GM12878 (cell line): ENCODE results near the gene PALD1. TPM values are rescaled to one million over a fixed set of nuclear protein-coding genes. Genes with fewer than 3 reads are reported as not detected.
A peak's percentile ranks its signal among the peaks of the same experiment; 100 is the strongest.

Source experiments
- ASH2L ChIP-seq: fragments of 300-600, 200-600 bp; sonication (generic); IDR thresholded peaks from 2 replicates; pipeline ENCODE4 v1.6.1; 2017; ENCODE audit warnings: low read depth, mild to moderate bottlenecking, borderline replicate concordance
- BACH1 ChIP-seq: fragments of 450-650 bp; IDR thresholded peaks from 2 replicates; pipeline ENCODE4 v1.6.1; 2017; ENCODE audit warnings: mild to moderate bottlenecking, borderline replicate concordance
- BCLAF1 ChIP-seq: fragments of 450-650 bp; IDR thresholded peaks from 2 replicates; pipeline ENCODE4 v1.6.1; 2017; ENCODE audit warnings: antibody characterized with exemption, mild to moderate bottlenecking, moderate library complexity
- CHD2 ChIP-seq: IDR thresholded peaks from 2 replicates; pipeline ENCODE4 v1.6.1; 2011; ENCODE audit warnings: low read depth, low read length, improper control_type of control experiment, borderline replicate concordance
- CREM ChIP-seq: IDR thresholded peaks from 2 replicates; pipeline ENCODE4 v1.6.1; 2014; ENCODE audit warnings: antibody characterized with exemption, low read depth
- CTCF ChIP-seq, 3 experiments: IDR thresholded peaks in 2 of 3; conservative IDR thresholded peaks in 1 of 3; 2 replicates each; pipeline ENCODE4 v1.5.1; 2011; ENCODE audit warnings: low read depth in 3 of 3, low read length in 3 of 3, mild to moderate bottlenecking in 3 of 3, control low read depth in 2 of 3, moderate library complexity in 2 of 3, inconsistent platforms in 1 of 3, mixed read lengths in 1 of 3; ENCODE audit not compliant: control insufficient read depth in 2 of 3, insufficient read depth in 1 of 3; ENCODE audit errors: extremely low read depth in 1 of 3
- E2F4 ChIP-seq: IDR thresholded peaks from 2 replicates; pipeline ENCODE4 v1.6.1; 2012; ENCODE audit warnings: low read depth, low read length, improper control_type of control experiment
- JUND ChIP-seq: IDR thresholded peaks from 2 replicates; pipeline ENCODE4 v1.6.1; 2012; ENCODE audit warnings: low read depth, mild to moderate bottlenecking, low read length, improper control_type of control experiment, moderate library complexity
- NBN ChIP-seq: fragments of 450-650 bp; IDR thresholded peaks from 2 replicates; pipeline ENCODE4 v1.6.1; 2016
- PAX5 ChIP-seq: IDR thresholded peaks from 2 replicates; pipeline ENCODE4 v1.6.1; 2011; ENCODE audit warnings: low read depth, low read length, borderline replicate concordance
- PBX3 ChIP-seq: IDR thresholded peaks from 2 replicates; pipeline ENCODE4 v1.6.1; 2011; ENCODE audit warnings: mild to moderate bottlenecking, low read depth, low read length, moderate library complexity; ENCODE audit not compliant: insufficient replicate concordance
- PML ChIP-seq: IDR thresholded peaks from 2 replicates; pipeline ENCODE4 v1.6.1; 2012; ENCODE audit warnings: low read length, inconsistent platforms
- RB1 ChIP-seq: fragments of 450-650 bp; formaldehyde crosslinking; IDR thresholded peaks from 2 replicates; pipeline ENCODE4 v1.6.1; 2017; ENCODE audit warnings: mild to moderate bottlenecking, borderline replicate concordance
- RELA ChIP-seq: fragments of 450-650 bp; IDR thresholded peaks from 2 replicates; pipeline ENCODE4 v1.8.0; 2014; ENCODE audit warnings: borderline replicate concordance; ENCODE audit not compliant: partially characterized antibody
- TAF1 ChIP-seq: IDR thresholded peaks from 2 replicates; pipeline ENCODE4 v1.6.1; 2011; ENCODE audit warnings: mild to moderate bottlenecking, low read depth, low read length, borderline replicate concordance
- TARDBP ChIP-seq: IDR thresholded peaks from 2 replicates; pipeline ENCODE4 v1.6.1; 2016; ENCODE audit warnings: borderline replicate concordance
- TBL1XR1 ChIP-seq: IDR thresholded peaks from 2 replicates; pipeline ENCODE4 v1.6.1; 2012; ENCODE audit warnings: low read depth, low read length, improper control_type of control experiment
- TCF7 ChIP-seq: IDR thresholded peaks from 2 replicates; pipeline ENCODE4 v1.6.1; 2014; ENCODE audit warnings: antibody characterized with exemption, borderline replicate concordance
- ZBTB11 ChIP-seq: fragments of 450-650 bp; formaldehyde crosslinking; IDR thresholded peaks from 2 replicates; pipeline ENCODE4 v1.5.0; 2022; ENCODE audit warnings: mild to moderate bottlenecking, missing genetic modification characterization
- ZNF274 ChIP-seq: IDR thresholded peaks from one replicate; pipeline ENCODE4 v1.8.0; 2011; ENCODE audit not compliant: insufficient read length, insufficient read depth
- polyA plus RNA-seq, 11 experiments: library from polyadenylated mRNA; depleted of rRNA in 4 of 11; unstranded in 6 of 11; stranded (reverse) in 5 of 11; fragments of >200 nt; fragmentation: Nextera tagmentation in 4 of 11; fragmentation: Illumina TruSeq in 1 of 11; extraction: Ambion mirVana in 4 of 11; extraction: Trizol in 1 of 11; gene quantifications; 1 replicate in 1 of 11; 2 replicates in 10 of 11; pipeline versions ENCODE4 v1.2.1 to v1.2.3, GENCODE V29; 2011 to 2016; ENCODE audit warnings: inconsistent platforms in 2 of 11, missing spikeins in 2 of 11, low read depth in 1 of 11
- total RNA-seq, 4 experiments: library from RNA; depleted of rRNA in 3 of 4; stranded (reverse); fragments of >200 nt in 3 of 4; fragmentation: Illumina TruSeq in 1 of 4; extraction: Trizol in 1 of 4; gene quantifications; 2 replicates each; pipeline versions ENCODE4 v1.2.1 to v1.2.3, GENCODE V29; 2013 to 2021

PALD1 gene
- total and polyA plus RNA-seq, 10 of the 15 experiments (the other 5 are each of a cell fraction or from before 2014, with no cell fraction given) = 0.43 to 20.9 (median 9.0) TPM

GRCh38 chr10:70578371-70578947 lies 99.9 kb downstream of the PALD1 start (continued):
- no peak for TF ChIP-seq PBX3
- TF ChIP-seq ZBTB11 (CRISPR knock-in tag) = no peak
- 0 out of 2 replicates have a peak, but pooled peaks have one; percentile 22 for TF ChIP-seq TCF7
- peak; percentile 97 for TF ChIP-seq NBN
- 0 out of 2 replicates have a peak, but pooled peaks have one; percentile 42 for TF ChIP-seq JUND
- TF ChIP-seq TARDBP = no peak; the same call in 1 of the 2 replicates
- peak; percentile 83 for TF ChIP-seq CREM
- TF ChIP-seq TBL1XR1 = peak; percentile 95
- TF ChIP-seq RB1 = no peak
- peak; percentile 89 for TF ChIP-seq PAX5
- no peak for TF ChIP-seq E2F4
- no peak for TF ChIP-seq ASH2L
- no peak for TF ChIP-seq TAF1
- TF ChIP-seq RELA = peak; percentile 19
- TF ChIP-seq PML = 0 out of 2 replicates have a peak, but pooled peaks have one; percentile 61
- TF ChIP-seq CHD2 = peak; percentile 70; the same call in 1 of the 2 replicates
- no peak for TF ChIP-seq ZNF274
- TF ChIP-seq BACH1 = peak; percentile 76; the same call in 1 of the 2 replicates
- no peak for TF ChIP-seq CTCF (IDR thresholded peaks at IDR 0.05 in 2 of 3, conservative IDR thresholded peaks at IDR 0.05 in 1 of 3; ENCODE audit: control insufficient read depth in 2 of 3, extremely low read depth in 1 of 3, insufficient read depth in 1 of 3, low read depth in 3 of 3, low read length in 3 of 3)
- no peak for TF ChIP-seq BCLAF1
